HL-60 (cell line): Measurements from ENCODE around the gene MLLT10.

Source experiments
- DNase-seq, 2 experiments: peaks; one replicate each; pipeline ENCODE4 v3.0.0-alpha.2; 2010 to 2020; ENCODE audit warnings: low read depth in 1 of 2, low spot score in 1 of 2
- H3K27ac ChIP-seq: fragments of 250-450 bp; sonication (Bioruptor Pico); replicated peaks from 2 replicates; pipeline ENCODE4 v1.5.1; 2020; ENCODE audit warnings: mild to moderate bottlenecking, moderate library complexity
- H3K27me3 ChIP-seq: fragments of 250-450 bp; sonication (Bioruptor Pico); 2 replicates; pipeline ENCODE4 v1.5.1; 2021; ENCODE audit warnings: mild to moderate bottlenecking, moderate library complexity; ENCODE audit not compliant: insufficient read depth, poor library complexity, severe bottlenecking
- H3K4me3 ChIP-seq: replicated peaks from 2 replicates; pipeline ENCODE4 v1.5.1; 2011; ENCODE audit warnings: mild to moderate bottlenecking, control low read depth, low read length; ENCODE audit not compliant: insufficient read depth
- GABPA ChIP-seq: IDR thresholded peaks from 2 replicates; pipeline ENCODE4 v1.6.1; 2012; ENCODE audit warnings: low read depth
- POLR2AphosphoS5 ChIP-seq: IDR thresholded peaks from 2 replicates; pipeline ENCODE4 v1.6.1; 2012; ENCODE audit warnings: low read depth
- SPI1 ChIP-seq: IDR thresholded peaks from 2 replicates; pipeline ENCODE4 v1.6.1; 2012; ENCODE audit warnings: low read depth, mild to moderate bottlenecking, borderline replicate concordance
- TF ChIP-seq, protein P1 (sequence below): IDR thresholded peaks from 2 replicates; pipeline ENCODE4 v1.6.1; 2012; ENCODE audit warnings: low read depth; ENCODE audit not compliant: insufficient replicate concordance
- TF ChIP-seq, protein P2 (sequence below): IDR thresholded peaks from one replicate; pipeline ENCODE4 v1.5.1; 2011; ENCODE audit warnings: low read length, control low read depth, inconsistent platforms; ENCODE audit not compliant: insufficient read depth

The MLLT10 gene

DNA sequence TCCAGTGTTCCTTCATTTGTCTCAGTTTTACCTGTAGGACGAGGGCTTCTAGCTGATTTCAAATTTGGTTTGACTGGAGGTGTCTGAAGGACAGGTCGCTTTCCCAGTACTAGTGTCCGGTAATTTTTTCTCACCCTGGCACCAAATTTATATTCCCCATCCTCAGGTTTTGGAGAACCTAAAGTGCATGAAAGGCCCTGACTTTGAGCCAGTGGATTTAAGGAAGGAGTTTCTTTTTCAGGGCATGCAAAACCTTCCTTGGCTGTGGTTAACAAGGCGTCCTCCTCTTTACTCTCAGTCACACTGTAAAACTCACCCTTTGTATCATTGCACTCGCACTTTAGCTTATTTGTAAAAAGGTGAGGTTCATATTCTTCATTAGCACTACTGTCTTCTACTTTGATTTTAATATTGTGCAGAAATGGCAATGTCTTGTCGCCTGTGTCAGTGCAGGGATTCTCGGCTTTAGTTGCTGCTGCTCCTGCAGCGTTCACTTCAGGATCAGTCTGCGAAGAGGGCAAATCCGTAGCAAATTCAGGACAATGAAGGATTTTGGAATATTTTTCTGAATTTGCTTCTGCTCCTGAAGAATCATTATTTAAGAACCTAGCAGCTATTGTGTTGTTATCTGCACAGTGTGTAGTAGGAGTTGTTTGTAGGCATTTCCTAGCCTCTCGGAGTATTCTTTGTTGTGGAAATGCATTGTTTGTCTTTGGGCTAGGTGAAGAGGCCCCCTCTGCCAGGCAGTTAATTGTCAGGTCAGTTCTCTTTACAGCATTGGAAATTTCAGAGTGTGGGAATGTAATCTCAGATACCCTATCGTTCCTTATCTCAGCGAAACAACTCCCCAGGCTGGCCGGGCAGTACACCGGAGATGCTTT is 18.4 kb upstream of the MLLT10 start:
- no peak overlapping the region for H3K4me3 ChIP-seq
- TF ChIP-seq GABPA (no peak), SPI1 (no peak), POLR2AphosphoS5 (no peak)
- TF ChIP-seq, protein P1, sequence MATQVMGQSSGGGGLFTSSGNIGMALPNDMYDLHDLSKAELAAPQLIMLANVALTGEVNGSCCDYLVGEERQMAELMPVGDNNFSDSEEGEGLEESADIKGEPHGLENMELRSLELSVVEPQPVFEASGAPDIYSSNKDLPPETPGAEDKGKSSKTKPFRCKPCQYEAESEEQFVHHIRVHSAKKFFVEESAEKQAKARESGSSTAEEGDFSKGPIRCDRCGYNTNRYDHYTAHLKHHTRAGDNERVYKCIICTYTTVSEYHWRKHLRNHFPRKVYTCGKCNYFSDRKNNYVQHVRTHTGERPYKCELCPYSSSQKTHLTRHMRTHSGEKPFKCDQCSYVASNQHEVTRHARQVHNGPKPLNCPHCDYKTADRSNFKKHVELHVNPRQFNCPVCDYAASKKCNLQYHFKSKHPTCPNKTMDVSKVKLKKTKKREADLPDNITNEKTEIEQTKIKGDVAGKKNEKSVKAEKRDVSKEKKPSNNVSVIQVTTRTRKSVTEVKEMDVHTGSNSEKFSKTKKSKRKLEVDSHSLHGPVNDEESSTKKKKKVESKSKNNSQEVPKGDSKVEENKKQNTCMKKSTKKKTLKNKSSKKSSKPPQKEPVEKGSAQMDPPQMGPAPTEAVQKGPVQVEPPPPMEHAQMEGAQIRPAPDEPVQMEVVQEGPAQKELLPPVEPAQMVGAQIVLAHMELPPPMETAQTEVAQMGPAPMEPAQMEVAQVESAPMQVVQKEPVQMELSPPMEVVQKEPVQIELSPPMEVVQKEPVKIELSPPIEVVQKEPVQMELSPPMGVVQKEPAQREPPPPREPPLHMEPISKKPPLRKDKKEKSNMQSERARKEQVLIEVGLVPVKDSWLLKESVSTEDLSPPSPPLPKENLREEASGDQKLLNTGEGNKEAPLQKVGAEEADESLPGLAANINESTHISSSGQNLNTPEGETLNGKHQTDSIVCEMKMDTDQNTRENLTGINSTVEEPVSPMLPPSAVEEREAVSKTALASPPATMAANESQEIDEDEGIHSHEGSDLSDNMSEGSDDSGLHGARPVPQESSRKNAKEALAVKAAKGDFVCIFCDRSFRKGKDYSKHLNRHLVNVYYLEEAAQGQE: no peak
- TF ChIP-seq, protein P2, sequence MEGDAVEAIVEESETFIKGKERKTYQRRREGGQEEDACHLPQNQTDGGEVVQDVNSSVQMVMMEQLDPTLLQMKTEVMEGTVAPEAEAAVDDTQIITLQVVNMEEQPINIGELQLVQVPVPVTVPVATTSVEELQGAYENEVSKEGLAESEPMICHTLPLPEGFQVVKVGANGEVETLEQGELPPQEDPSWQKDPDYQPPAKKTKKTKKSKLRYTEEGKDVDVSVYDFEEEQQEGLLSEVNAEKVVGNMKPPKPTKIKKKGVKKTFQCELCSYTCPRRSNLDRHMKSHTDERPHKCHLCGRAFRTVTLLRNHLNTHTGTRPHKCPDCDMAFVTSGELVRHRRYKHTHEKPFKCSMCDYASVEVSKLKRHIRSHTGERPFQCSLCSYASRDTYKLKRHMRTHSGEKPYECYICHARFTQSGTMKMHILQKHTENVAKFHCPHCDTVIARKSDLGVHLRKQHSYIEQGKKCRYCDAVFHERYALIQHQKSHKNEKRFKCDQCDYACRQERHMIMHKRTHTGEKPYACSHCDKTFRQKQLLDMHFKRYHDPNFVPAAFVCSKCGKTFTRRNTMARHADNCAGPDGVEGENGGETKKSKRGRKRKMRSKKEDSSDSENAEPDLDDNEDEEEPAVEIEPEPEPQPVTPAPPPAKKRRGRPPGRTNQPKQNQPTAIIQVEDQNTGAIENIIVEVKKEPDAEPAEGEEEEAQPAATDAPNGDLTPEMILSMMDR: no peak
- no peak for DNase-seq
- no peak overlapping the region for H3K27ac ChIP-seq
- peaks cover 9% of the 10 kb centered on the region for H3K27me3 ChIP-seq

DNA sequence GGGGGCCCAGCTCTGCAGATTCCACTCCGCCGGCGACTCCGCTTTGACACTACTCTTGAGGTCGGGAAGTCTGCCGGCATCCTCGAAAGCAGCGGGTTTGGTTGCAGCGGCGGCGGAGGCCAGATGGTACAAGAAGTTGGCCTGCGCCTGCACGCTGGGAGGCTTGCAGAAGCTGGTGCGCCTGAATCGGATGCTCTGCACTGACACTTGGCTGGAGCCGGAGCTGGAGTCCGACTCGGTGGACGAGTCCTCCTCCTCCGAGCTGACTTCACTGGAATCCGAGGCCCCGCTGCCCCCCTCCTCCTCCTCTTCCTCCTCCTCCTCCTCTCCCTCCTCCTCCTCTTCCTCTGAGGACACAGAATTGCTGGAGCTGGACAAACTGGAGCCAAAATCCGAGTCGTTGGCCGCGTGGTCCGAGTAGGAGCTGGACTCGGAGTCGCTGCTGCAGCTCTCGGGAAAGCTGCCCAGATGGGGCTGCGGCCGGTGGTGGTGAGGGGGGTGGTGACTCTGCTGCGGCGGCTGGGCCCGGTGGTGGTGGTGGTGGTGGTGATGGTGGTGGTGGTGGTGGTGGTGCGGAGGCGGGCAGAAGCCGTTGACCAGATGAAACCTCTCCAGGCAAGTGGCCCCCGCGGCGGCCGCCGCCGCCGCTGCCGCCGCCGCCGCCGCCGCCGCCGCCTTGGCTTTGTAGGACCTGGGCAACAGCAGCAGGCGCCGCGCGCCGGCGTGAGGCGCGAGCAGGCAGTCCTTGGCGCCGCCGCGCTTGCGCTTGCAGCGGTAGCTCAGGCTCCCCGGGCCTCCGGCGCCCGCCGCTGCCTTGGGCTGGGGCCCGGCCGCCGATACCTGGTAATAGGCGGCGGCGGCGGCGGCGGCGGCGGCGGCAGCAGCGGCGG is 17.5 kb upstream of the MLLT10 start:
- H3K4me3 ChIP-seq: peak overlapping the region; percentile 47
- peak in 1 of 2 experiments; percentile 16 for DNase-seq
- H3K27ac ChIP-seq: no peak overlapping the region
- H3K27me3 ChIP-seq: peaks cover 9% of the 10 kb centered on the region
- TF ChIP-seq, protein P2: no peak
- TF ChIP-seq GABPA (no peak), SPI1 (no peak), POLR2AphosphoS5 (no peak)
- TF ChIP-seq, protein P1: no peak

DNA sequence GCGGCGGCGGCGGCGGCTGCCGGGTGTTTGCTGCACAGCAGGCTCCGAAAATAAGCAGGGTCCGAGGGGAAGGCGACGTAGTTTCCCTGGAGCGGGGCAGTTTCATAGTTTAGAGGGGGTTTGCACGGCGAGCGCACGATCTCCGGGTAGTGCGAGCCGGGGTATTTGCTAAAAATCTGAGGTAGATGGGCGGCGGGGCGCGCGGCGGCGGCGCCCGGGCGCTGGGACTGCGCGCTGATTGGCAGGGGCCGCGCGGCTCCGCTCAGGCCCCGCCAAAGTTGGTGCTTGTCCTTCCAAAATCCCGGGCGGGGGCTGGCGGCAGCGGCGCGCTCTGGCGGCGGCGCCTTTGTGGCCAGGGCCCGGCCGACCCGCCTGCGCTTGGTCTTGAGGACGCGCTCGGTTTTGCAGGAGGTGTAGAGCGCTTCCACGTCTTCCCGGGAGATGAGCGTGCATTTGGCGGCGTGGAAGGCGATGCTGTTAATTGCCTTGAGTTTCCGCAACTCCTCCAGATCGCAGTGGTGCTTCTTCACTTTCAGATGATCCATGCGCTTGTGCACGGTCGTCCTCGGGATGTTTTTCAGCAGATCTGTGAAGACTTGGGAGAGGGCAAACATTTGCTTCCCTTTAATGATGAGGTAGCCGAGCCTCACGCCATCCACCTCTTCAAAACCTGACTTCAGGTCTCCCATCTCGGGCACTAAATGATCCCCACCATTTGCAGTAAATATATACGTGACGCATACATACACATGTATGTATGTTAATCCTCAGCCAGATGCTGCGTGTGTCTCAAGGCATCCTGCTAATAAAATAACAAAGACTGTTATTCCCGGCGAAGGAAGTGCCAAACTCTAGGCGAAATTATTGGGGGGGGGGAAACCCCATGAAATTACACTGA is 16.6 kb upstream of the MLLT10 start:
- TF ChIP-seq SPI1: no peak
- no peak for TF ChIP-seq GABPA
- TF ChIP-seq, protein P1: no peak
- TF ChIP-seq, protein P2: no peak
- H3K4me3 ChIP-seq: peak overlapping the region; percentile 47
- DNase-seq: no peak
- H3K27me3 ChIP-seq: peaks cover 9% of the 10 kb centered on the region
- H3K27ac ChIP-seq: no peak overlapping the region
